Nephron progenitor cell (in vitro differentiated cells): ENCODE results near the gene EFNA4.

Source experiments
- DNase-seq: peaks from one replicate; pipeline ENCODE4 v3.0.0; 2021
- H3K27ac Mint-ChIP-seq: 2 replicates; pipeline ENCODE4 v1.8.0; 2021; ENCODE audit warnings: mild to moderate bottlenecking, moderate library complexity, mixed read lengths
- H3K27me3 Mint-ChIP-seq: 2 replicates; pipeline ENCODE4 v1.8.0; 2021; ENCODE audit warnings: mild to moderate bottlenecking, low read depth, mixed read lengths; ENCODE audit not compliant: poor library complexity
- H3K36me3 Mint-ChIP-seq: 2 replicates; pipeline ENCODE4 v1.8.0; 2021; ENCODE audit warnings: low read depth, mixed read lengths
- H3K4me1 Mint-ChIP-seq: 2 replicates; pipeline ENCODE4 v1.8.0; 2021; ENCODE audit warnings: mixed read lengths
- H3K4me3 Mint-ChIP-seq: 2 replicates; pipeline ENCODE4 v1.8.0; 2021; ENCODE audit warnings: mild to moderate bottlenecking, moderate library complexity, mixed read lengths
- H3K9me3 Mint-ChIP-seq: 2 replicates; pipeline ENCODE4 v1.8.0; 2021; ENCODE audit warnings: mild to moderate bottlenecking, moderate library complexity, mixed read lengths
- TF ChIP-seq, protein P1 (sequence below): fragments of 200-600 bp; sonication (generic); IDR thresholded peaks from 2 replicates; pipeline ENCODE4 v1.5.0; 2021; ENCODE audit warnings: antibody characterized with exemption

EFNA4 gene

DNA sequence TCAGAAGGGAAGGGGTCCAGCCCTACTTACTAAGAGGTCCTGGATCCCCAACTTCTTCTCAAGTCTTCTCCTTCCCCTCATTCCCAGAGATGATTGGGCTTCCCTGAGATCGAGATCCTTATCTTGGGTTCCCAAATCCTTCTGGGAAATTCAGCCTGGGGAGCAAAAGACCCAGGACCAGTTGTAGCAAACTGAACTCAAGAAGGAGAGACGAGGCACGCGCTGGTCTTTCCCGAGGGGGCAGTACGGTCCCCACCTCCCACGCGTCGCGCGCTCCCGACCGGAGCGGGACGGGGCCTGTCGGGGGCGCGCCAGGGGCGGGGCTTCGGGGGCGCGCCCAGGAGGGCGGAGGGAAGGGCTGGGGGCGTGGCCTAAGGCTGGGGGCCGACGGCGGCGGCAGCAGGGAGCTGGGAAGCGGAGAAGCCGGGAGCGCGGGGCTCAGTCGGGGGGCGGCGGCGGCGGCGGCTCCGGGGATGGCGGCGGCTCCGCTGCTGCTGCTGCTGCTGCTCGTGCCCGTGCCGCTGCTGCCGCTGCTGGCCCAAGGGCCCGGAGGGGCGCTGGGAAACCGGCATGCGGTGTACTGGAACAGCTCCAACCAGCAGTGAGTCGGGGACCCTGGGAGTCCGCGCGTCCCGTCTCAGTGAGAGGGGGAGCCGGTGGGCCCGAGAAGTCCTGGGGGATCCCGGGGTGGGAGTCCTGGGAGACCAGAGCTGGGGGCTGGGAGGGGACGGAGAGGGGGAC, 15.1 kb downstream of the EFNA4 start, which contains the start of gene EFNA3:
EFNA3 (plus strand) TSS at position 369 of the 741 bp plus-strand sequence; CDS start at position 474, 105 bp downstream.
- H3K27ac Mint-ChIP-seq: no peak within 1 kb of the TSS

GRCh38 chr1:155079210-155079486, 15.6 kb downstream of the EFNA4 start:
- Mint-ChIP-seq H3K4me1 (peaks cover 65% of the 10 kb centered on the region), H3K27me3 (peaks cover 20% of the 10 kb centered on the region), H3K4me3 (peak overlapping the region; percentile 95), H3K9me3 (no peaks in the 10 kb centered on the region), H3K36me3 (no peaks in the 10 kb centered on the region), H3K27ac (no peak overlapping the region)
- TF ChIP-seq, protein P1, sequence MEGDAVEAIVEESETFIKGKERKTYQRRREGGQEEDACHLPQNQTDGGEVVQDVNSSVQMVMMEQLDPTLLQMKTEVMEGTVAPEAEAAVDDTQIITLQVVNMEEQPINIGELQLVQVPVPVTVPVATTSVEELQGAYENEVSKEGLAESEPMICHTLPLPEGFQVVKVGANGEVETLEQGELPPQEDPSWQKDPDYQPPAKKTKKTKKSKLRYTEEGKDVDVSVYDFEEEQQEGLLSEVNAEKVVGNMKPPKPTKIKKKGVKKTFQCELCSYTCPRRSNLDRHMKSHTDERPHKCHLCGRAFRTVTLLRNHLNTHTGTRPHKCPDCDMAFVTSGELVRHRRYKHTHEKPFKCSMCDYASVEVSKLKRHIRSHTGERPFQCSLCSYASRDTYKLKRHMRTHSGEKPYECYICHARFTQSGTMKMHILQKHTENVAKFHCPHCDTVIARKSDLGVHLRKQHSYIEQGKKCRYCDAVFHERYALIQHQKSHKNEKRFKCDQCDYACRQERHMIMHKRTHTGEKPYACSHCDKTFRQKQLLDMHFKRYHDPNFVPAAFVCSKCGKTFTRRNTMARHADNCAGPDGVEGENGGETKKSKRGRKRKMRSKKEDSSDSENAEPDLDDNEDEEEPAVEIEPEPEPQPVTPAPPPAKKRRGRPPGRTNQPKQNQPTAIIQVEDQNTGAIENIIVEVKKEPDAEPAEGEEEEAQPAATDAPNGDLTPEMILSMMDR: no peak
- DNase-seq: no peak

More for the DNA sequence above, 15.1 kb downstream of the EFNA4 start, which contains the start of gene EFNA3:
- TF ChIP-seq, protein P1: no peak
- Mint-ChIP-seq H3K9me3 (no peaks in the 10 kb centered on the region), H3K4me1 (peaks cover 60% of the 10 kb centered on the region), H3K27me3 (peaks cover 20% of the 10 kb centered on the region), H3K4me3 (peak within 1 kb of the TSS; percentile 95), H3K36me3 (no peaks in the 10 kb centered on the region)
- DNase-seq: peak; percentile 95

DNA sequence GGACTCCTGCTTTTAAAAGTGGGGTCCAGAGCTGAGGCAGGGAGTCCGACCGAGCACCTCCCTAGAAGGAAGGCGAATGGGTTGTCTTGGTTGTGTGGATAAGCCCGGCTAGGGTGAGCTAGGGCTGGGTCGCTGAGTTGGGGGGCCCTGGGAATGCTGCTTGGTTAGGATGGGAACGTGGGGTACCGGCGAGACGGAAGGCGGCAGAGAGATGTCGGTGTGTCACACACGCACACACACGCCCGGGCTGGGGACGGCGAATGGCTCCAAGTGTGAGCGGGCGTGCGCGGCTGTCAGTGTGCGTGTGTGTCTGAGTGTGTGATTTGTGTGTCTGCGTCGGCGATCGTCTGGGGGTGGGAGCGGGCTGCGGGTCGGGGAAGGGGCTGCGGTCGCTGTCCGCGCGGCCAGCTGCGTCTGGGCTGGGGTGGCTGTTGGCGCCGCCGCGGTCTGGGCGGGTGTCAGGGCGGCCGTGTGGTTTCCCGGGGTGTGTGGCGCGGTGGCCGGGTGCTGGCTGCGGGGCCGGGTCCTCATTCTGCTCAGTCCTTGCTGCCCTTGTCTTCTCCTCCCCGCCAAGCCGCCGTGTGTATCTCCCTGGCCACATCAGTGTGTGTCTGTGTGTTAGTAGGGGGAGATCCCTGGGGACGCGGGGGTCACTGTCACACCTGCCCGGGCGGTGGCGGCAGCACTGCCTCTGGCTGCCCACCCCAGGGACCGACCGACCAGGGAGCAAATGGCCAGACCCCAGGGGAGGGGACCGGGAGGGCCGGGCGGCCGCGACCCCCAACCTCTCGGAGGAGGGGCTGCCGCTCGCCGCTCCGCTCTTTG, 16.2 kb downstream of the EFNA4 start:
- Mint-ChIP-seq H3K4me3 (peak overlapping the region; percentile 95), H3K36me3 (no peaks in the 10 kb centered on the region)

DNA sequence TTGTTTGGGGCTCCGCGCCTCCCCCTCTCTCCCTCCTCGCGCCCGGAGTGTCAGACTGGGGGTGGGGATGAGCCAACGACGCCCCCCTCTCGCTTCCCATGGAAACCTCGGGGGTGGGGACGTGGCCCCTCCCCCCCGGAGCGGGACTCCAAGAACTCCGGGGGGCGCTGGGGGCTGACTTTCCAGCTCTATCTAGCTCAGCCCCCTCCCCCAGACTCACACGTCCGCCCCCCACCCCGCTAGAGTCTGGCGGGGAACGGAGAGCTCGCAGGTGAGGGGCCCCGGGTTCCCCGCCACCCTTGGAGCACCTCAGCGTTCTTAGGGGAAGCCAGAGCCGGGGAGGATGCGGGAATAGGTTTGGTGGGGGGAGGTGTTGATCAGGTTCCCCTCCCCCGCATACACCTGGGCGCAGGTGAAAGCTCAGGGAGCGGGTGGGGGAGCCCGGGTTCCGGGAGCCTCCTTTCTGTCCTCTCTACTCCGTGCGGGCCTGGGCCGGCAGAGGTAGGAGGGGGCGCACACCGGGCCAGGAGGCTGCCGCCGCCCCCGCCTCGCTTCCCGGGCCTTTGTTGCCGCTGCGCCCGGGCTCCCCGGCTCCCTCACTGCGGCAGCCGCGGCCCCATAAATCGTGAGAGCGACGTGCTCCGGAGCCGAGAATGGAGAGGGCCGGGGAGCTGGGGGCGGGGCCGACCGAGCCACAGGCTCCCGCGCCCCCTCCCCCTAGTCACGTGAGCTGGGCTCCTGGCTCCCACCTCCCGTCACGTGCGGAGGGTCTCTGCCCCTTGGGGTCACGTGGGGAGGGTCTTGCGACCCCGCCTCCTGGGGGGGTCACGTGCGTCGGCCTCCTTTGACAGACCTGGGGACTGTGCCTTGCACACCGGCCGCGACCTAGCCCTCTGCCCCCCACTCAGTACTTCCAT, 17.0 kb downstream of the EFNA4 start:
- Mint-ChIP-seq H3K27ac (no peak overlapping the region), H3K36me3 (no peaks in the 10 kb centered on the region), H3K27me3 (peaks cover 14% of the 10 kb centered on the region), H3K4me3 (peak overlapping the region; percentile 95), H3K4me1 (peaks cover 70% of the 10 kb centered on the region), H3K9me3 (no peaks in the 10 kb centered on the region)
- DNase-seq: peak; percentile 95
- TF ChIP-seq, protein P1: no peak

More for the DNA sequence above, 16.2 kb downstream of the EFNA4 start:
- Mint-ChIP-seq H3K27me3 (peaks cover 18% of the 10 kb centered on the region), H3K4me1 (peaks cover 70% of the 10 kb centered on the region), H3K27ac (no peak overlapping the region), H3K9me3 (no peaks in the 10 kb centered on the region)
- TF ChIP-seq, protein P1: no peak
- DNase-seq: peak; percentile 63

- Mint-ChIP-seq H3K36me3 (no peaks in the 10 kb centered on the region), H3K4me3 (peak overlapping the region; percentile 82), H3K4me1 (peaks cover 62% of the 10 kb centered on the region), H3K9me3 (no peaks in the 10 kb centered on the region), H3K27me3 (peaks cover 14% of the 10 kb centered on the region), H3K27ac (no peak overlapping the region)
- TF ChIP-seq, protein P1: no peak
- DNase-seq: peak; percentile 60
These were observed 18.1 kb downstream of the EFNA4 start for GRCh38 chr1:155081472-155082300.
